ENCODE results near the gene GP5.

Gene GP5

GRCh38 chr3:194396859-194397756 is 2.0 kb downstream of the GP5 start:
- no peak for DNase-seq

DNA sequence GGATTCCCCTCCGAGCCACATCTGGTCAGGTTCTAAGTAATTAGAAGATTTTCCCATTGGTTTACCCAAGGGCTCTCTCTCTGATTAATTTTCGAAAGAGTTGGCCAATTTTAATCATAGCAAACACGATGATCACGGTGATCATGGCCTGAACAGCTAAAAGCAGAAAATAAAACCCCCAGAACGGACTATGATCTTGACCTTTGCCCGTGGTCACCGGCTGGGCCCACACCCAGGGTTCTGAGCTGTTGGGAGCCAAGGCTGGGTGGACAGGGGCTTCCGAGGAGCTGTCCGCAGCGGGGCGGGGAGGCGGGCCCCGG is 2.6 kb downstream of the GP5 start:
- no peak for DNase-seq

- no peak for DNase-seq
Measured at GRCh38 chr3:194395778-194396538, 3.1 kb downstream of the GP5 start.

DNA sequence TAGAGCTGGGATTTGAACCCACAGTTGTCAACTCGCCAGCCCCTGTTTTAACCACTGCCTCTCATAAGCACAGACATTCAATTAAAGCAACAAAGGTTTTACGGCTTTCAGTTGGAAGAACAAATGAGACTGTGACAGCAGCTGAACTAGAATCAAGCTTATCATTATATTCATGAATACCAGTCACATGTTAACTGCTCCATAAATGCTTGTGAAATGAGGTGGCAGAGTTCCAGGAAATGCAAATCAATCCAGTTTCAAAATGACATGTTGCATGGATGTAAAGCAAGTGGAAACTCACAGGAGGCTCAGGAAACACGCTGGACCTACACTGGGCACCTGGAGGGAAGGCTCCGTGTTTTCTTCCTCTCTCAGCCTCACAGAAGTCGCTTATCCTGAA is 3.9 kb downstream of the GP5 start:
- peak; percentile 99 for DNase-seq

DNA sequence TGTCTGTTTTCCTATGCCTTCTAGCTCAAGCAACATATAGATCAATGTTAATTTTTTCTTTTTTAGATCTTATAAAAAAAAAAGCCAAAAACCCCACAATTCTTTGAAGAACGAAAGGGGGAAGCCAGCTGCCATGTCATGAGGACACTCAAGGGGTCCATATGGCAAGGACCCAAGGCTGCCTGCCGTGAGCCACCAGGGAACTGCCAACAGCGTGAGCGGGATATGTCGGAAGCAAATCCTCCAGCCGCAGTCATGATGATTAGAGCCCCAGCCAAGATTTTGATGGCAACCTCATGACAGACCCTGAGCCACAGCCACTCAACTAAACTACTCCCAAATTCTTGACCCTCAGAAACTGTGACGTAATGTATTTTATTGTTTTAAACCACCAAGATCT is 6.5 kb downstream of the GP5 start:
- no peak for DNase-seq

- DNase-seq: no peak
Measured at GRCh38 chr3:194390835-194391234, 8.2 kb downstream of the GP5 start.

- DNase-seq: no peak
Measured at GRCh38 chr3:194389269-194389668, 9.8 kb downstream of the GP5 start.

DNA sequence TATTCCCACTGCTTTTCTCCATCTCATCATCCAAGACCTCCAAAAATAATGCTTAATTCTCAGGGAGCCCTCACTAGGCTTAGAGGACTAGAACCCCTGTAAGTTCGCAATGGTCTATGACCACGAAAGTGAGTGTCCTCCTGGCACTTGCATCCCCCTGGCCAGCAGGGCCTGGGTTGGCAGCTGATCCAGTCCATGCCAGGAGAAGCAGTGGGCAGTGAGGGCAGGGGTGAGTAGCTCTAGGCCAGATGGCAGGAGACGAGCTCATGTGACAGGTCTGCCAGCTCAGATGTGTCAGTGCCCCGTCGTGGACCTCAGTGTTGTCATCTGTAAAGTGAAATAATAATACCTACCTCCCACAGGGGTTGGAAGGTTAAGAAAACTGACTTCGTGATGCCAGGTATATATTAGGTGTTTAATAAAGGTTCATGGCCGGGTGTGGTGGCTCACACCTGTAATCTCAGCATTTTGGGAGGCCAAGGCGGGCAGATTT is 11.1 kb downstream of the GP5 start:
- DNase-seq: no peak

DNA sequence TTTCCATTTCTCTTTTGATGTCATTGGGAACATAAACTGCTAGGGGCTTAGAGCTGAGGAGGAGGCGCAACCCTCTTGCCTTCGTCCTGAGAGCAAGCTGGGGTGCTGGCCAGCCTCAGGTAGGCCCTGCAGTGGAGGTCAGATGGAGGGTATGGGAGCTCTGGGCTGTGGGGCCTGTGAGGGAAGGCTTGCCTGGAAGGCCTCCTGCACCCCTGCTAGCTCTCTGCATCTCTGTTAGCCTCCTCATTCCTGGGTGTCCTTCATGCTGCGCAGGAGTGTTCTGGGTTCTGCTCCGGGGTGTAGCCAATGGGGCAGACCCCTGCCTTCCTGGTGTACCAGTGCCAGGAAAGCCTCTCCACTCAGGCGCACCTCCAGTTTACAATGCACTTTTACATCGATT is 11.8 kb downstream of the GP5 start:
- no peak for DNase-seq

DNA sequence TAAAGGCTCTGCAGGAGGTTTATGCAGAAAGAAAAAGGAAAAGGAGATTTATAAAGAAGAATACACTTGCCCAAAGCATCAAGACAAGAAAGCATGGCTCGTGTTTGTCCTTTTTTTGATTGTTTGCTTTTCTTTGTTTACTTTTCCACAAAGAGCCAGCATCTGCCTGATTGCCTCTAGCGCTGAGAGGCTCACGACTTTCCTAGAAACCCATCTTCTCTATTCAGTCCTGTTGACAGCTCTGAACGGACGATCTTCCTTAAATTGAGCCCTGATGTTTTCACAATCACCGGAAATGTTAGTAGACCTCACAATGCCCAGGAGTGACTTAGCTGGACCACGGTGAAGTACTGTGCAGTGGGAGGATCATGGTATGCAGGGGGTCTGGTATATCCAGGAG is 12.4 kb downstream of the GP5 start:
- DNase-seq: no peak

GRCh38 chr3:194386066-194386465 is 13.0 kb downstream of the GP5 start:
- DNase-seq: no peak

DNA sequence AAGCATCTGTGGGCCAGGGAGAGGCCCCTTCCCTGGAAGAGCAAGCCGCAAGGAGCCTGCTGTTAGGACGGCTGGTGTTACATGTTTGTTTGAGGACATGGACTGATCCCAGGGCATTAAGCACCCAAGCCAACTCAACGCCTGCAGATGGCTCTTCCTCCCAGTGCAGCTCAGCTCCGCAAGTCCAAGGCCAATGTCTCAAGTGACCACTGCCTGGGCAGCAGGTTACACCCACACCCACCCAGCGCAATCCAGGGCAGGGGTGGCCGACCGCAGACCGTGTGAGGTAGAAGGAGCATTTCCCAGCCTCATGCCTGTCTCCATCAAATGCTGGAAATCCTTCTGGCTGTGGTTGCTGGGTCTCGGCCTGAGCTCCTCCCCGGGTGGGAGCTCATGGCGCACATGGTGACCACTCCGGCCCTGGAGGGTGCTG is 14.5 kb downstream of the GP5 start:
- DNase-seq: no peak

DNA sequence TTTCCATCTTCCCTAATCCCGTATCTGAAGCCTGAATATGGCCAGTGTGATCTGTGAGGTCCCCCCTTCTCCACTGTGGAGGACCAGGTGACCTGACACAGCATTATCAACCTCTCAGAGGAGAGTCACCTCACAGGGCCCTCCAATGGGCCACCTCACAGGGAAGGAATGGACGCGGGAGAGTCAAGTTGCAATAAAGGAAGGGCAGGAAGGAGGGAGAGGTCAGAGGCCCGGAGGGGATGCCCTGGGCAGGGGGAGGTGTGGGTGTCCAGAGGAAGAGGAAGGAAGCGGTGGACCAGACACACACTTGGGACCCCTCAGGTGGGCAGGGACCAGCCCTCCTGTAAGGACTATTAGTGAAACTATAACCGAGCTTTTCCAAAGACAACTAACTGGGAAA is 14.9 kb downstream of the GP5 start:
- no peak for DNase-seq

DNA sequence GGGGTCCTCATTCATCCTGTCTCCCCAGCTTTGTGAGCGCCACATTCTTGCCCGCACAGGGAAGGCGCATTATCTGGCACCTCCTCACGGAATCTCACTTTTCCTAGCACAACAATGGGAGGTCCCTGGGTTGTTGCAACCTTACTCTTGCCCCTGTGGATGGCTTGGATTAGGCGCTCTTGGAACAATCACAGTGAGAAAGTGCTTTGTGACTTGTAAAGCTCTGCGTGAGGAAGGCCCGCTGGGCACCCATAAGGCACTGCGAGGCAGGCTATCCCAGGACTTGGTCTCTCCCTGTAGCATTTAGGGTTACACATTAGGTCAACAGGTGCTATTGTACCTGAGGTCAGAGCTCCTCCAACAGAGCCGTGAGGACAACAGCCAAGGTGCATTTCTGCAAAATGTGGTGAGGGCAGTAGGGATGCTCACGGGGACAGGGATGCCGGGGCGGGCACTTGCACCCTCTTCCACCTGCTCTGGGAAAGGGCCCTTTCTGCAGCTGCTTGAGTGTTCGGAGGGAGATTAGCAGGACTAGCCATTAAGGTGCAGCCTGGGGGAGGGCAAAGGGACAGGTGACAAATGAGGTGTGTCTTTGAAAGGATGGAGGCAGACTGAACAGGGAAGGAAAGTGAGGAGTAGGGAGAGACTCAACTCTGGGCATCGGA is 15.7 kb downstream of the GP5 start:
- DNase-seq: no peak

- DNase-seq: no peak
Measured at GRCh38 chr3:194382892-194383223, 16.2 kb downstream of the GP5 start.

DNA sequence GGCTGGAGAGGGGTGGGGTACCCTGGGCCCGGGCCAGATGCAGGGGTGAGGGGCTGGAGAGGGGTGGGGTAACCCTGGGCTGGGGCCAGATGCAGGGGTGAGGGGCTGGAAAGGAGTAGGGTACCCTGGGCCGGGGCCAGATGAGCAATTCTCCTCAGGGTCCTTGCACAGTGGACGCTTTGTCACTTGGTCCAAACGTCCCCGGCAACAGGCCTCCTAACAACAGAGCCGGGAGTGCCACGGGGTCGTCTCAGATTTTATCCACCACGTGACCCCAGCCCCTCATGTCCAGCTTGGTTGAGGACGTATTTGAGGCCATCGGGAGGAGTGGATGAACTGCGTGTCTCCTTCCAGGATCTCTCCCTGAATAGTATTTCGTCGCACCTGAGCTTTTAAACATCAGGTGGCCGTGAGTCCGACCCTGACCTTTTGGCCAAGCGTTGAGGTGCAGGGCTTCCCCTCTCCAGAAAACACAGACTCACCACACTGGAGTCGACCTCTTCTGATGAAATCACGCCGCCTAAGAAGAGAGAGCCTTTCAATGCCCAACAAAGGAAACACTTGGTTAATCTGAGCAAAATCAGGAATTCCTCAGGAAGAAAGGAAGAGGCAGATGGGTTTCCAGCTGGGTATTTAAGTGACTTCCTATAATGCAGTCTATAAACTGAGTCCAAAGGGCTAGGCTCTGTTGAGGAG is 16.7 kb downstream of the GP5 start:
- no peak for DNase-seq

DNA sequence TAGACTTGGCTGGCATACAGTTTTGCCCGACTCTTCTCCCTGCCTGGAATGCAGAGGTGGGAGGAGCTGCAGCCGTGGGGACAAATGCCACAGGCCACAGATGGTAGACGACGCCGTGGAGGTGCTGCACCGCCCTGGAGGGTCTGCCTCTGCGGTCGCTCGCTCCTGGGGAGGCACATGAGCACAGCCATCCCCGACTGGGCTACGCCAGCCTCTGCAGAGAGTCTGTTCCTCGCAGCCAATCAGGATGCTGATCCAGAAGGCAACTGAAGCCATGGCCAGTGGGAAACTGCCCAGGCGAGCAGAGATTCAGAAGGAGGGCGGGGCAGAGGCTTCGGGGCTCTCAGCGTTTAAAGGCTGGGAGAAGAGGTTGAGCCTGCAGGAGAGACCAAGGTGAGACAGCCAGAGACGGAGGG is 17.6 kb downstream of the GP5 start:
- no peak for DNase-seq

- DNase-seq: no peak
Measured at GRCh38 chr3:194380326-194380725, 18.7 kb downstream of the GP5 start.

GRCh38 chr3:194379651-194380050 is 19.4 kb downstream of the GP5 start:
- DNase-seq: no peak

DNA sequence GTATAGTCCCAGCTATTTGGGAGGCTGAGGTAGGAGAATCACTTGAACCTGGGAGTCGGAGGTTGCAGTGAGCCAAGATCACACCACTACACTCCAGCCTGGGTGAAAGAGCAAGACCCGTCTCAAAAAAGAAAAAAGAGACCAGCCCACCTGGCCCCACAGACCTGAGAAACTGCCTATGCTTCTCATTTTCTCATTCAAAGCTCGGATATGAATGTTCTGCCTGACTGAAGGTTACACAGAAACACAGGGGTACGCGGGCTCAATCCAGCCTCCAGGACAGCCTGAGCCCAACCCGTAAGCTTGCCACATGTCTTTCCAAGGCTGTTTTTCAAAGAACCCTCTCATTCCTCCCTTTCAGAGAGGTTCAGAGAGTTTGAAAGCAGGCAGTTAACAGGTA is 19.8 kb downstream of the GP5 start:
- no peak for DNase-seq

DNA sequence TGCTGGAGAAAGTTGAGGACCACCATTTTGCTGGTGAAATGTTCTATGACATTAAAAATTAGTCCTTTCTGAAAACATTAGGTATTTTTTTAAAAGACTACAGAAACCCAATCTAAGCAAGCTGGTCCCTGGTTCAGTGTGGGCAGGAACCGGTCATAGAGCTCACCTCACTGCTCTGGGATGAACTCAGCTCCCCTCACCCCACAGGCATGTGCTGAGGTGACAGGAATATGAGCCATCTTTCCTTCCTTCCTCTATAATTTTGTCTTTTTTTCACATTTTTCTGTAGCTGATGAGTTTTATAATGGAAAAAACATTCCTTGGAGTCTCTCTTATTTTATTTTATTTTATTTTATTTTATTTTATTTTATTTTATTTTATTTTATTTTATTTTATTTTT is 21.4 kb downstream of the GP5 start:
- DNase-seq: no peak

DNA sequence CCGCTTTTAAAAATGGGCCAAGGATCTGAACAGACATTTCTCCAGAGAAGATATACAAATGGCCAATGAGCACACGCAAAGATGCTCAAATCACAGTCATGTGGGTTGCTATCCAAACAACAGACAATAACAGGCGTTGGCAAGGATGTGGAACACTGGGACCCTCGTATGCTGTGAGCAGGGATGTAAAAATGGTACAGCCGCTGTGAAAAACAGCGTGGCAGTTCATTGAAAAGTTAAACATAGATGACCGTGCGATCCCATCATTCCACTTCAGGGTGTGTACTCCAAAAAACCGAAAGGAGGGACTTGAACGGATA is 22.9 kb downstream of the GP5 start:
- no peak for DNase-seq

DNA sequence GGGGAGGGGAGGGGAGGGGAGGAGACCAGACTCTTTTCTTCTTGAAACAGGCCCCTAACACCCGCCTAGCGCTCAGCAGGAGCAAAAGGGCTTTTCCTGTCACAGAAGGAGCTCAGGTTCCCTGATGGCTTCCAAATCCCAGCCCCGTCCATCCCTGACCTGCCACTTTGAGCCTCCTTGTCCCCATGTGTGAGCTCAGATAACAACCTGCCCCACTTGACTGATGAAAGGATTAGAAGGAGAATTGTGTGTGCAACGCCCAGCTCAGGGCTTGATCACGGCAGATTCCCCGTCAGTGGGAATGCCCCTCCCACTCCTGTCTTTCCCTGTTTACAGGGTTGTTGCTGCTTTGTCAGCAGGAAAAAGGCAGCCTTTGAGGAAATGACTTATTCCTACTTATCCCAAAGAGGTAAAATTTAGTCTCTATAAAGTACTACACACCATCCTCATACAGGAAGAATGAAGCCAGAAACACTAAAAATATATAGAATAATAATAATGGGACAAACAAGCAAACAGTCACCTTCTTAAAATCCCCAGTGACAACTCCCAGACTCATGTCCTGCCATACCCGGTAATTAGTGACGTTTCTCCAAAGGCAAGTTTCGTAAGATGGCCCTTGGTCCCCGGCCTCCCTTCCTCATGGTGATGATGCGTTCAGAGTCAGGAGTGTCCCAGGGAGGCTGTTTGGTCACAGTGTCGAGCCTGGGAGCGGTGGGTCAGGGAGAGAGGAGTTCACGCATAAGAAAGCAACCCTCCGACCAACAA is 23.4 kb downstream of the GP5 start:
- no peak for DNase-seq

Measured in NCI-H2081 treated with DMSO at 0.1 percent for 48 hours (cell line).